RPMI7951 (cell line): ENCODE results near the gene GTPBP2. TPM values are rescaled to one million over a fixed set of nuclear protein-coding genes. Genes with fewer than 3 reads are reported as not detected.
A peak's percentile ranks its signal among the peaks of the same experiment; 100 is the strongest.

Source experiments
- DNase-seq: peaks from one replicate; pipeline ENCODE4 v3.0.0-alpha.2; 2012; ENCODE audit warnings: low read depth
- total RNA-seq: library from RNA; depleted of rRNA; stranded (reverse); fragments of >200 nt; shearing (Covaris generic); gene quantifications from 2 replicates; pipeline ENCODE4 v1.2.3, GENCODE V29; 2014; rRNA removed

GTPBP2 gene, protein sequence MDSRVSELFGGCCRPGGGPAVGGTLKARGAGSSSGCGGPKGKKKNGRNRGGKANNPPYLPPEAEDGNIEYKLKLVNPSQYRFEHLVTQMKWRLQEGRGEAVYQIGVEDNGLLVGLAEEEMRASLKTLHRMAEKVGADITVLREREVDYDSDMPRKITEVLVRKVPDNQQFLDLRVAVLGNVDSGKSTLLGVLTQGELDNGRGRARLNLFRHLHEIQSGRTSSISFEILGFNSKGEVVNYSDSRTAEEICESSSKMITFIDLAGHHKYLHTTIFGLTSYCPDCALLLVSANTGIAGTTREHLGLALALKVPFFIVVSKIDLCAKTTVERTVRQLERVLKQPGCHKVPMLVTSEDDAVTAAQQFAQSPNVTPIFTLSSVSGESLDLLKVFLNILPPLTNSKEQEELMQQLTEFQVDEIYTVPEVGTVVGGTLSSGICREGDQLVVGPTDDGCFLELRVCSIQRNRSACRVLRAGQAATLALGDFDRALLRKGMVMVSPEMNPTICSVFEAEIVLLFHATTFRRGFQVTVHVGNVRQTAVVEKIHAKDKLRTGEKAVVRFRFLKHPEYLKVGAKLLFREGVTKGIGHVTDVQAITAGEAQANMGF
- 39.5 and 42.4 TPM in 2 replicates for total RNA-seq

- DNase-seq = peak; percentile 99
Measured at GRCh38 chr6:43629104-43629504, at the start of gene GTPBP2. Gene GTPBP2, minus strand, starts transcription at chr6:43629264. Its CDS starts 102 bp downstream, at chr6:43629162.

GRCh38 chr6:43678341-43678740 lies 49.3 kb upstream of the GTPBP2 start:
- DNase-seq = no peak

DNA sequence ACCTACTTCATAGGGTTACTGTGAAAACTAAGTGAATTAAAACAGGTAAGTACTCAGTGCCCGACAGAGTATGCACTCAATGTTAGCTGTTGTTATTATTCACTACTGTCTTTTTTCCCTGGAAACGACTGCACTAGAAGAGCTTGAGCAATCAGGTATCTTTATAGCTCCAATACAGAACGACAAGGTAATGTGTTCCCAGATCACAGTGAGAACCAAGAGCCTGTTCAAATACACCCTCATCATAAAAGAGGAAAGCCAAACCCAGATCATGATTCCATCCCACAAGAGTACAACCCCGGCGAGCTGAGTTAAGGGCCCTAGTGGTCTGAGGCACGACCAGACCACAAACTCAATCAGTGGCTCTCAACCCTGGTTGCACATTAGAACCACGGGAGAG lies 48.7 kb upstream of the GTPBP2 start:
- no peak for DNase-seq

DNA sequence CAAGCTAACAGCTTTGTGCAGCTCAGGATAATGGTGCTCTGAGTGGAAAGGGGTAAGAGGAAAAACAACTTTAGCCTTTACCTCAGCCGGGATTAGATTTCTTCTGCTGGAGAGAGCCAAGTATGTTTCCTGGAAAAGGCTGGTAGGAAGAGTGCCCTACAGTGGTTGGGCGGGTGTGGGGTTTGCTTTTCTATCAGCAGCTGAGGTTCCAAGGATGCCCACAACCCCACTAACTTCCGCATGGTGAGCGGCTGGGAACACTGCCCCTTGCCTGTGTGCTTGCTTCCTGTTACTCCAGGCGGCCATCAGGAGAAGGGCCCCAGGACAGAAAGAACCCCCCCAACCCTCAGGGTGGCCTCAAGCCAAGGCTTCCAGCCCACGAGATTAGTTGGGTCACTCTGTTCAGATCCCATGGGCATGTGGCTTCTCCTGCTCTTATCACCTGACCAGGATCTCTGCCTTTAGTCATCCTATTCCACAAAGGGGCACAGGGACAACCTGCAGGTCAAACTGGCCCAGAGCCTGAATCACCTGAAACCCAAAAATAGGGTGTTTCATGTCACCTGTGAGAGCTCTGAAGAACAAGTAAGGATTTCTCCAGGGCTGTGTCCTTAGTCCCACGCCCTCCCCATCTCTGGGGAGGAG lies 48.0 kb upstream of the GTPBP2 start:
- DNase-seq = no peak

GRCh38 chr6:43674921-43675320 lies 45.9 kb upstream of the GTPBP2 start:
- DNase-seq = no peak

- DNase-seq = no peak
Measured at GRCh38 chr6:43674291-43674690, 45.2 kb upstream of the GTPBP2 start.

- DNase-seq = no peak
Measured at GRCh38 chr6:43673444-43674084, 44.5 kb upstream of the GTPBP2 start.

DNA sequence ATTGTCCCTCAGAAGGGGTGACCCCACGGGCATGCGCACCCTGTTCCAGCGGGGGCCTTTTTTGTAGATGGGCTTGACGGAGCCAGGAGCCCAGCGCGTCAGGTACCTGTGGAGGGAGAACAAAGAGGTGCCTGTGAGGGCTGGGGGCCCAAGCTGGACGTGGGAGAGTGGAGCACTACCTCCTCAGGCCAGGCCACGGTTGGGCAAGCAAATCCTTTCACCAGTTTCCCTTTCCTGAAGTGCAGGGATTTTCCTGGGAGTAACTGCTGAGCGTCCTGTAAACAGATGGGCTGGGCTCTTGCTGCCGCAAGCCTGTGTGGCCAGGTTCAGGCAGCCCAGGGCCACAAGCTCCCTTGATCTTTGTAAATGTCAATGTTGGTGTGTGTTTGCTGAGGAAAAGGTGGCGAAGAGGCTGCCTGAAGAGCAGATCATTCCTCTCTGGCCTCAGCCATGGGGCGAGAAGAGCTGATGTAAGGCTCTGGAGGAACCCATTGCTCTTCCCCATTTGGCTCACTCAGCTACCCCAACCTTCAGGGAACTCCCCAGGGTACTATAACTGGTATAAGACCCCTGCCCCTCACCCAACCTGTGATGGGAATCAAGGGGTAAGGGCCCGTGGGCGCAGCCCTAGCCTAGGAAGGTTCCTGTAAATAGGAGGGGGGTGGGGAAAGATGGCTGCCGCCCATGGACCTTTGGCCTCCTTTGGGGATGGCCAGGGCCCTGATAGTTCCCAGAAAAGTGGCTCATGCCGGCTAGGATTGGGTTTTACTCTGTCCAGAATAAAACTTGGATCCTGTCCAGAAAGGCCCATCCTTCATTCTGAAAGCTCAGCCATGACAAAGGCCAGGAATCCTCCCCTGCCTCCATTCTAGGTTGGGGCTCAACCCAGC lies 43.0 kb upstream of the GTPBP2 start:
- DNase-seq = no peak

DNA sequence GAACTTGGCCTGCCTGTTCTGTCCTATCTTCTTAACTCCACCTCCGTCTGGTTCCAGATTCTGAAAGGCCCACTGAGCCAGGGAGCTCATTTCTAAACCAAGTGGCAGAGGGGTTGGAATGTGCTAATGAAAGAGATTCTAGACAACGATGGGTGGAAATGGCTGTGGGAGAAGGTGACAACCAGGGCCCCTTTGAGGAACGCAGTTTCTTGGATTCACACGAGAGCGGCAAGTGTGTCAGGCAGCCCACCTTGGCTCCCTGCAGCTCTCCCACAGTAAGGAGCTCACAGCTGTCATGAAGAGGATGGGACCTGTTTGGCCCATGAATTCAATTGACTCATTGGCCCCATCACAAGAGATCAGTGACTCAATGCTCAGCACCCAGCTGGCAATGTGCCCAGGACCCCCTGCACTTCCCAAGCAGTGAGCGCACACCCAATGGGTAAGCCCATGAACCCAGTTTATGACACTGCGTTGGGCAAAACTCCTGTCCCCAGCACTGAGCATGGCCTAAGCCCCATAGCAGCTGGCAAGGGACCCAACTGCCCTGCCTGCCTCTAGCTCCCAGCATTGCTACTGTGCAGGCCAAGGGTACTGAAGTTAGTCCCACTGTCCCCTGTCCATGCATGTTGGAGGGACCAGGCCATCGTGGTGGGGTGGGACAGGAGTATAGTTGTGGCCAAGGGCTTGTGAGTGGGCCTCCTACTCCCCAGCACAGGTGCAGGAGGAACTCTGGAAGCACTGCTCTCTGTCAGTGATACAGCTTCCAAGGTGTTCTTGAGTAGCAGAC lies 42.1 kb upstream of the GTPBP2 start:
- no peak for DNase-seq

DNA sequence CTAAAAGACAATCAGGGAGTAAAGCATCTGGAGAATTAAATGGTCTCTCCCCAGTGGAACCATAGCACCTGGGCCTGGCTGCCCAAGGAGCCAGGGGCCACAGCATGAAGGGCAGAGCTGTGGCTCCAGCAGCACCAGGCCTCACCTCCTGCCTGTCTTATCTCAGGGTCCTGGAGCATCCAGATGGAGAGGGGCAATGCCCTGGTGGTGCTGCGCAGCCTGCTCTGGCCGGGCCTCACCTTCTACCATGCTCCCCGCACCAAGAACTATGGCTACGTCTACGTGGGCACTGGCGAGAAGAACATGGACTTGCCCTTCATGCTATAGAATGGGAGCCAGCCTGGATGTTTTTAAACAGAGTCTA lies 41.5 kb upstream of the GTPBP2 start:
- no peak for DNase-seq

DNA sequence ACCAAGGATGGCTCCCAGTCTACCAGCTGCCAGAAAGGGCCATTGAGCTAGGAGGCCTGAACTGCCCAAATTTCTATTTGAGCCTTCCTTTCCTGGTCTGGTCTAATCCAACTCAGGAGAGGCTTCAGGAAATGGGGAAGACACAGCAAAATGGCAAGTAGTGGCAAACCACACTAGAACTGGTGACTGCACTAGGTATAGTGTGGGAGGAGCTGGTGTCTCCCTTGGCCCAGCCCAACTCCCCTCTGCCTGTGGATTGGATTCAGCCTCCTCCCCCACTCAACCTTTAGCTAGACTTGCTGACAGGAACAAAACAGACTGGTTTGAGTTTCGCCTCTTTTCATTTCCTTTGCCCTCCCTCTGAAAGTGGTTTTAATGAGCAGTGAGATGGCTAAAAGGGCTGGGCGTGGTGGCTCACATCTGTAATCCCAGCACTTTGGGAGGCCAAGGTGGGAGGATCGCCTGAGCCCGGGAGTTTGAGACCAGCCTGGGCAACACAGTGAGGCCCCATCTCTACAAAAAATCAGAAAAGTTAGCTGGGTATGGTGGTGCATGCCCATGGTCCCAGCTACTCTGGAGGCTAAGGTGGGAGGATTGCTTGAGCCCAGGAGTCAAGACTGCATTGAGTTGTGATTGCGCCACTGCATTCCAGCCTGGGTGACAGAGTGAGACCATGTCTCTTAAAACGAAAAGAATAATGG lies 41.0 kb upstream of the GTPBP2 start:
- DNase-seq = no peak

- peak; percentile 51 for DNase-seq
Measured at GRCh38 chr6:43669050-43669921, 40.2 kb upstream of the GTPBP2 start.

DNA sequence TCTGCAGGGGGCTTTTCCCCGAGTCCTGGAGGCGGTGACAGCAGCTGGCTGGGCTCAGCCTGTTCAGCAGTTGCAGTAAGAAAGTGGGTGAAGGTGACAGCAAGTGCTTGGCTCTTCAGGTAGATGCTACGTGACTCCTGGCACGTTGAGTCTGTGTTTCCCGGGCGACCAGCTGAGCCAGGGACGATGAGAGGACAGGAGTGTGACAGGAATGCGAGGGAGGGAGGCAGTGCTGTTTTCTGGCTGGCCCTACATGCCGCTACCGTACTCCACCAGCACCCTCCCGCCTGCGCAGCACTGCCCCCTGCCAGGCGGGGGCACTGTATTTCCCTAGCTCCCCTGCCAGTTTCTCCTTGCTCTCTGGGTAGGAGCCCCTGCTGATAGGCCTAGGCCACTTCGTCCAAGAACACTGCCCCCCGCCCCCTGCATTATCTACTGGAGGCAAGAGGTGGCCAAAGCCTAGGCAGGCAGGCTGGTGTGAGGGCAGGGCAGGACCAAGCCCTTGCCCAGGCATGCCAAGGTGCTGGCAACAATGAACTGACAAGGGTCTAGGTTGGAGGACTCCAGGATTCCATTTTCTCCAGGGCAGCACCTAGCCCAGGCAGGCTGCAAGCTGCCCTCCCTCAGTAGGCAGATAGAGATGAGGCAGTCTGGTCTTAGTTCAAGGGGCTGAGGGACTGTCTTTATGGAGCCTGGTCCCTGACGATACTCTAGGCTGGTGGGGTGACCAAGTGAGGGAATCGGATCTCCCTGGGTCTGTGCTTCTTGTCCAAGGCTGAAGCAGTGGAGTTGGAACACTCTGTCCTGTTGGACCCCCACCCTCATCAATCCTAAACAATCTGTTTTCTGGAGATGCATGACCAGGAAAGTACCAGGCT lies 39.3 kb upstream of the GTPBP2 start:
- DNase-seq = peak; percentile 65

DNA sequence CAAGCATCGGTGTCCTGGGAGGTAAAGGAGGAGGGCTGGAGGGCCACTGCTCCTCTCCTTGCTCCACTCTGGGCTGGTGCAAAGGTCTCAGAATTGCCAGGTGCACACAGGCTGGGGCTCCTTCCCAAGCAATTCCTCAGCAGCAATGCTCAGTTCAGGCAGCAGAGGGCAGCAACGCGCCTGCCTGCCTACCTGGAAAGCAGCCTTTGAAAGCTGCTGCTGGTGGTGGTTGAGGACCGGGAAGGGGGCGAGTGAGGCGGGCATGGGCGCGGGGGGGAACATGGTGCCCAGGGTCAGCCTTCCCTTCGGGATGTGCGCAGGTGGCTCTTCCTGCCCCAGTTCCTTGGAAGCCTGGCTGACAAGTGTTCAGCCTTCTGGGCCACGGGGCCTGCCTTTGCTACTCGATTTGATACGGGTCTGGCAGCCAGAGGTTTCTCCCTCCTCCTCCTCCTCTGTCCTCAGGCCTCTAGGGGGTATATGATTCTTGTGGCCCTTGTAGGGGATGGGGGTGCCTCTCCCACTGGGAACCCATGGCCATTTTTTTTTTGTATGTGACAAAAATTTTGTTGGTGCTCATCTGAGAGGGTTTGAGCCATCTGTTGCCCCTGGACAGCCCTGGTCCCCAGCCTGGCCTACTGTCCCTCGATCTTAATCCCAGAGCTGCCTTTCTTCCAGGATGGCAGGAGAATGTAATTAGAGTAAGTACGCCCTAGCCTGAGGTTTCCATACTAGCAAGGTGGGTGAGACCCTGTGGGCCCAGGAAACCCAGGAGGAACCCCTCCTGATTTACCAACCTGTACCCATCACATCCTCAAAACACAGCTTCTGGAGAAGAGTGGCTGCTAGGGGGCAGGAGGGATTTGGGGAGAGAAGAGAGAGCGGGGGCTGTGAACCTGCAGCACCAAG lies 38.4 kb upstream of the GTPBP2 start:
- peak; percentile 68 for DNase-seq

DNA sequence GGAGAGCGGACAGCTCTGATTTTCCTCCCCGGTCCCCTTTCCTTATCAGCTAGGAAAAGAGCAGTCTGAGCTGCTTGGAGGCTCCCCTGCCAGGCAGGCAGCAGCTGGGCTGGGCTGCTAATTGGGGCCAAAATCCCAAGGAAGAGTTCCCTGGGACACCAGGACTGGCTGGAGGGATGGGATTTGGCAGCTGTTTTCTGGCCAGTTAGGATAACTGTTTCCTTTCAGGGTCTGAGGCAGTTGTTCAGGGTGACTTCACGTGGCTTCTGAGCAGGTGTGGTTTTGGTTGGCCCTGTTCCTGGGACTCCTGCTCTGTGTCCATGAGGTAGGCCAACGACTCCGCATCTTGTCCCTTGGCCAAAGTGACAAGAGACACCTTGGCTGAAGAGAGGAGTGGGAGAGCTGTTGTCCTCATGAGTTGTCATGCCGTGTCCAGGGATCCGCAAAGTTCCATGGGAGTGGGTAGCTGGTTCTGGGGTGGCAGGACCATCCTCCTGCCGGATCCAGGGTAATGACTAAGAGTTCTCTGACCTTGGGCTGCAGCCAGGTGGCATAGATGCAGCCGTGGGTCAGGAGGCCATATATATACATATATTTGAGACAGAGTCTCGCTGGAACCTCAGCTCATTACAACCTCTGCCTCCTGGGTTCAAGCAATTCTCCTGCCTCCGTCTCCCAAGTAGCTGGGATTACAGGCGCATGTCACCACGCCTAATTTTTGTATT lies 37.3 kb upstream of the GTPBP2 start:
- DNase-seq = no peak

- peak; percentile 49 for DNase-seq
Measured at GRCh38 chr6:43665376-43665775, 36.3 kb upstream of the GTPBP2 start.
